ENCODE measurements around the gene ZBTB16. TPM values are rescaled to one million over a fixed set of nuclear protein-coding genes. Genes with fewer than 3 reads are reported as not detected.

The ZBTB16 gene
- total and polyA plus RNA-seq, 2 of the 4 experiments (the other 2 are of a cell fraction) = not detected

- DNase-seq = no peak
- TF ChIP-seq BHLHE40 (IDR thresholded peaks at IDR 0.05; ENCODE audit: low read depth, low read length) (no peak), SMC3 (IDR thresholded peaks at IDR 0.05; ENCODE audit: low read depth, low read length) (no peak), USF2 (IDR thresholded peaks at IDR 0.05; ENCODE audit: low read depth, low read length) (no peak), CTCF (conservative IDR thresholded peaks at IDR 0.05; ENCODE audit: low read depth, low read length) (no peak), CHD1 (IDR thresholded peaks at IDR 0.05; ENCODE audit: low read depth, low read length) (no peak), ELK1 (IDR thresholded peaks at IDR 0.05; ENCODE audit: borderline replicate concordance, low read depth, low read length) (no peak), POLR2A (IDR thresholded peaks at IDR 0.05; ENCODE audit: low read depth, low read length) (no peak), RFX5 (IDR thresholded peaks at IDR 0.05; ENCODE audit: low read depth, low read length) (no peak), CEBPB (IDR thresholded peaks at IDR 0.05; ENCODE audit: low read depth, low read length) (no peak), RAD21 (IDR thresholded peaks at IDR 0.05; ENCODE audit: low read length) (no peak), MAFK (IDR thresholded peaks at IDR 0.05; ENCODE audit: low read depth, low read length) (no peak), FOS (IDR thresholded peaks at IDR 0.05; ENCODE audit: low read depth, low read length) (no peak), NFE2L2 (IDR thresholded peaks at IDR 0.05; ENCODE audit: low read depth, low read length) (no peak), RCOR1 (IDR thresholded peaks at IDR 0.05; ENCODE audit: insufficient replicate concordance, low read length) (no peak), MXI1 (IDR thresholded peaks at IDR 0.05; ENCODE audit: borderline replicate concordance, low read depth, low read length) (no peak)
These were observed 180.2 kb downstream of the ZBTB16 start for GRCh38 chr11:114239753-114240161.

More at GRCh38 chr11:114239753-114240161, 180.2 kb downstream of the ZBTB16 start:
- no peaks in the 10 kb centered on the region for H3K9me1 ChIP-seq (ENCODE audit: insufficient read depth, low read length)
- no peaks in the 10 kb centered on the region for H4K20me1 ChIP-seq (ENCODE audit: insufficient read depth, low read length)
- no peak overlapping the region for H2AK5ac ChIP-seq (ENCODE audit: low read depth, low read length)
- H3K27me3 ChIP-seq (ENCODE audit: control insufficient read depth, insufficient read depth, low read length) = peaks cover 27% of the 10 kb centered on the region
- H3K9me3 ChIP-seq (ENCODE audit: control insufficient read depth, insufficient read depth, low read length) = no peaks in the 10 kb centered on the region
- H2BK5ac ChIP-seq (ENCODE audit: low read depth, low read length, poor library complexity, severe bottlenecking) = no peak overlapping the region
- H3K9ac ChIP-seq (ENCODE audit: low read depth, low read length) = no peak overlapping the region
- H3K36me3 ChIP-seq (ENCODE audit: control insufficient read depth, insufficient read depth, low read length) = no peaks in the 10 kb centered on the region
- no peak overlapping the region for H3K4me2 ChIP-seq (ENCODE audit: low read depth, low read length)
- no CpG with 5 or more reads among the region's 6 CpGs for WGBS, 2 experiments (ENCODE audit: extremely low coverage in 2 of 2, insufficient read length in 1 of 2)
- H4K91ac ChIP-seq (ENCODE audit: insufficient read depth, low read depth, low read length) = no peak overlapping the region
- no peak overlapping the region for H3K4ac ChIP-seq (ENCODE audit: low read depth, low read length)
- H3K18ac ChIP-seq (ENCODE audit: low read depth, low read length) = no peak overlapping the region
- no peak overlapping the region for H3K27ac ChIP-seq (ENCODE audit: insufficient read depth, low read length)
- no peak overlapping the region for H2AFZ ChIP-seq (replicated peaks; ENCODE audit: low read length, poor library complexity)
- no peak overlapping the region for H2AK9ac ChIP-seq (replicated peaks; ENCODE audit: low read depth, low read length, poor library complexity)
- H3K56ac ChIP-seq (ENCODE audit: extremely low read depth, insufficient read depth, low read length) = no peak overlapping the region
- in situ Hi-C loops (cut with MboI; ENCODE audit: low sequenced_read_pairs) = no loop called here
- POLR2A ChIA-PET (ENCODE audit: unreplicated experiment) = no interaction called here
- H2BK20ac ChIP-seq (ENCODE audit: low read depth, low read length) = no peak overlapping the region
- intact Hi-C loops (cut with micrococcal nuclease) = no loop called here
- H3K79me1 ChIP-seq (ENCODE audit: low read depth in 1 of 2, low read length in 2 of 2) = no peaks in the 10 kb centered on the region
- BruUV-seq (replicated peaks) = no TSS peak
- H3K23ac ChIP-seq (ENCODE audit: low read depth, low read length) = no peak overlapping the region
- CTCF ChIA-PET = no interaction called here
- no peak overlapping the region for H3K14ac ChIP-seq (replicated peaks; ENCODE audit: low read depth, low read length)
- H3K4me3 ChIP-seq (ENCODE audit: insufficient read depth, low read depth, low read length) = no peak overlapping the region
- dilution Hi-C loops (cut with HindIII; ENCODE audit: low sequenced_read_pairs, unreplicated experiment) = no loop called here
- H2BK120ac ChIP-seq (ENCODE audit: low read depth, low read length) = no peak overlapping the region
- no peaks in the 10 kb centered on the region; the same call in 1 of the 2 replicates for H3K4me1 ChIP-seq (ENCODE audit: control insufficient read depth, insufficient read depth, low read length)
- ATAC-seq (ENCODE audit: low read depth) = no peak
- no peak overlapping the region for H4K5ac ChIP-seq (ENCODE audit: low read depth, low read length)
- H4K8ac ChIP-seq (ENCODE audit: low read depth in 2 of 2, low read length in 2 of 2) = no peak overlapping the region
- H2BK15ac ChIP-seq (ENCODE audit: low read depth, low read length) = no peak overlapping the region

Data from IMR-90 (cell line).